Transverse colon (tissue), 4 donors: ENCODE results near the gene MMAA.

Source experiments
- EP300 ChIP-seq: sonication (generic); formaldehyde crosslinking; IDR thresholded peaks from one replicate; pipeline ENCODE4 v1.6.1; 2017; ENCODE audit warnings: antibody characterized with exemption, low read depth
- POLR2A ChIP-seq: fragments of 450-650 bp; IDR thresholded peaks from one replicate; pipeline ENCODE4 v1.6.1; 2016; ENCODE audit warnings: antibody characterized with exemption, mild to moderate bottlenecking, moderate library complexity
- POLR2AphosphoS5 ChIP-seq, 3 donors: sonication (generic); formaldehyde crosslinking; IDR thresholded peaks; one replicate each; pipeline ENCODE4 v1.6.1; 2016; ENCODE audit warnings: antibody characterized with exemption in 3 of 3
- TF ChIP-seq, protein P1 (sequence below), 5 experiments: fragments of 200-600 bp in 3 of 5; fragments of 450-650 bp in 2 of 5; sonication (generic) in 3 of 5; IDR thresholded peaks; 1 replicate in 2 of 5; 2 replicates in 3 of 5; pipeline ENCODE4 v1.5.1; 2016 to 2017; ENCODE audit warnings: antibody characterized with exemption in 5 of 5, inconsistent platforms in 3 of 5, mild to moderate bottlenecking in 2 of 5, moderate library complexity in 1 of 5

DNA sequence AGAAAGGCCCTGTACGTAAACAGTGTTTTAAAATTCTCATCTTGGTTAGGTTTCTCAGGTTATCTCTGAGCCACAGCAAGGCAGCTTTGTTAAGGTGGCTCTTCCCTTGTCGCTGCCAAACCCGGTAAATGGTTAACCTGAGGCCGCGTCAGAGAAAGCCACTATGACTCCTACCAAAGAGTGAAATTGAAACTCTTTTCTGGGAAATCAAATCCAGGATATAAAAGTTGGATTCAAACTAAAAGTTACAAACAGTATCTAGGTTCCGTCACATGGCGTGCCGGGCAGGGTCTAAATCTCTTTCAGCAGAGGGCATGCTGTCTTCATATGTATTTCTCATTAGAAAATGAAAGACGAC lies 433 bp downstream of the MMAA start:
- TF ChIP-seq, protein P1, sequence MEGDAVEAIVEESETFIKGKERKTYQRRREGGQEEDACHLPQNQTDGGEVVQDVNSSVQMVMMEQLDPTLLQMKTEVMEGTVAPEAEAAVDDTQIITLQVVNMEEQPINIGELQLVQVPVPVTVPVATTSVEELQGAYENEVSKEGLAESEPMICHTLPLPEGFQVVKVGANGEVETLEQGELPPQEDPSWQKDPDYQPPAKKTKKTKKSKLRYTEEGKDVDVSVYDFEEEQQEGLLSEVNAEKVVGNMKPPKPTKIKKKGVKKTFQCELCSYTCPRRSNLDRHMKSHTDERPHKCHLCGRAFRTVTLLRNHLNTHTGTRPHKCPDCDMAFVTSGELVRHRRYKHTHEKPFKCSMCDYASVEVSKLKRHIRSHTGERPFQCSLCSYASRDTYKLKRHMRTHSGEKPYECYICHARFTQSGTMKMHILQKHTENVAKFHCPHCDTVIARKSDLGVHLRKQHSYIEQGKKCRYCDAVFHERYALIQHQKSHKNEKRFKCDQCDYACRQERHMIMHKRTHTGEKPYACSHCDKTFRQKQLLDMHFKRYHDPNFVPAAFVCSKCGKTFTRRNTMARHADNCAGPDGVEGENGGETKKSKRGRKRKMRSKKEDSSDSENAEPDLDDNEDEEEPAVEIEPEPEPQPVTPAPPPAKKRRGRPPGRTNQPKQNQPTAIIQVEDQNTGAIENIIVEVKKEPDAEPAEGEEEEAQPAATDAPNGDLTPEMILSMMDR (IDR thresholded peaks at IDR 0.05) = no peak
- no peak for TF ChIP-seq POLR2AphosphoS5 (IDR thresholded peaks at IDR 0.05)
- TF ChIP-seq POLR2A = no peak
- no peak for TF ChIP-seq EP300
